WTC11 (cell line): ENCODE measurements around the gene UBE2H.
"Not testable (repeated sequence)": the region's sequence is repeated elsewhere in the genome, so short reads cannot be mapped to it uniquely, and the experiment has no call there.

Experiments
- ELF4 ChIP-seq: sonication (generic); formaldehyde crosslinking; IDR thresholded peaks from 2 replicates; pipeline ENCODE4 v1.8.1; 2022; ENCODE audit warnings: low read depth, mild to moderate bottlenecking, moderate library complexity, missing genetic modification reagents
- ESRRA ChIP-seq: sonication (generic); formaldehyde crosslinking; IDR thresholded peaks from 2 replicates; pipeline ENCODE4 v1.8.1; 2022; ENCODE audit warnings: mild to moderate bottlenecking, missing genetic modification reagents, borderline replicate concordance
- FOXP1 ChIP-seq: sonication (generic); formaldehyde crosslinking; IDR thresholded peaks from 2 replicates; pipeline ENCODE4 v1.8.0; 2022; ENCODE audit warnings: missing genetic modification reagents, mild to moderate bottlenecking, moderate library complexity, borderline replicate concordance
- RELA ChIP-seq: sonication (generic); formaldehyde crosslinking; IDR thresholded peaks from 2 replicates; pipeline ENCODE4 v1.8.1; 2022; ENCODE audit warnings: missing genetic modification reagents, mild to moderate bottlenecking, borderline replicate concordance
- SP1 ChIP-seq: sonication (generic); formaldehyde crosslinking; conservative IDR thresholded peaks from 2 replicates; pipeline ENCODE4 v1.8.1; 2022; ENCODE audit warnings: missing genetic modification reagents
- ZNF423 ChIP-seq: fragments of 250-450 bp; sonication (Bioruptor Pico); IDR thresholded peaks from 2 replicates; pipeline ENCODE4 v2.1.2; 2022; ENCODE audit warnings: mild to moderate bottlenecking, moderate library complexity
- TF ChIP-seq, protein P1 (sequence below): fragments of 200-600 bp; IDR thresholded peaks from 2 replicates; pipeline ENCODE4 v1.8.0; 2022; ENCODE audit warnings: antibody characterized with exemption
- TF ChIP-seq, protein P2 (sequence below): sonication (generic); formaldehyde crosslinking; IDR thresholded peaks from 2 replicates; pipeline ENCODE4 v1.8.1; 2023; ENCODE audit warnings: mild to moderate bottlenecking, missing genetic modification reagents, moderate library complexity
- TF ChIP-seq, protein P3 (sequence below): sonication (generic); formaldehyde crosslinking; IDR thresholded peaks from 2 replicates; pipeline ENCODE4 v1.8.1; 2022; ENCODE audit warnings: missing genetic modification reagents, borderline replicate concordance

DNA sequence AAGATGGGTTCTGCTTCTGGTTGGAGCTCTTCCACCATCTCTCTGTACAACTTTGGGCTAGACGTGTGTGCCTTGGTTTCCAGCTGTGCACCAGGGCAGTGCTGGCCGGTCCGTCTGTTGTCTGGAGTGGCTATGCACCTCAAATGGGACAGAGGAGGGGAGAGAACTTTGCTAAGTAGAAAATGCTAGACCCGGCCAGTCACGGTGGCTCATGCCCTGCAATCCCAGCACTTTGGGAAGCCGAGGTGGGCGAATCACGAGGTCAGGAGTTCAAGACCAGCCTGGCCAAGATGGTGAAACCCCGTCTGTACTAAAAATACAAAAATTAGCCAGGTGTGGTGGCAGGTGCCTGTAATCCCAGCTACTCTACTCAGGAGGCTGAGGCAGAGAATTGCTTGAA is 158.3 kb downstream of the UBE2H start:
- TF ChIP-seq, protein P1, sequence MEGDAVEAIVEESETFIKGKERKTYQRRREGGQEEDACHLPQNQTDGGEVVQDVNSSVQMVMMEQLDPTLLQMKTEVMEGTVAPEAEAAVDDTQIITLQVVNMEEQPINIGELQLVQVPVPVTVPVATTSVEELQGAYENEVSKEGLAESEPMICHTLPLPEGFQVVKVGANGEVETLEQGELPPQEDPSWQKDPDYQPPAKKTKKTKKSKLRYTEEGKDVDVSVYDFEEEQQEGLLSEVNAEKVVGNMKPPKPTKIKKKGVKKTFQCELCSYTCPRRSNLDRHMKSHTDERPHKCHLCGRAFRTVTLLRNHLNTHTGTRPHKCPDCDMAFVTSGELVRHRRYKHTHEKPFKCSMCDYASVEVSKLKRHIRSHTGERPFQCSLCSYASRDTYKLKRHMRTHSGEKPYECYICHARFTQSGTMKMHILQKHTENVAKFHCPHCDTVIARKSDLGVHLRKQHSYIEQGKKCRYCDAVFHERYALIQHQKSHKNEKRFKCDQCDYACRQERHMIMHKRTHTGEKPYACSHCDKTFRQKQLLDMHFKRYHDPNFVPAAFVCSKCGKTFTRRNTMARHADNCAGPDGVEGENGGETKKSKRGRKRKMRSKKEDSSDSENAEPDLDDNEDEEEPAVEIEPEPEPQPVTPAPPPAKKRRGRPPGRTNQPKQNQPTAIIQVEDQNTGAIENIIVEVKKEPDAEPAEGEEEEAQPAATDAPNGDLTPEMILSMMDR = not testable (repeated sequence)
- TF ChIP-seq ESRRA; ELF4 (CRISPR knock-in tag); FOXP1 (CRISPR knock-in tag); ZNF423 (CRISPR knock-in tag); SP1 (CRISPR knock-in tag); RELA (CRISPR knock-in tag): not testable (repeated sequence)
- TF ChIP-seq, protein P2, sequence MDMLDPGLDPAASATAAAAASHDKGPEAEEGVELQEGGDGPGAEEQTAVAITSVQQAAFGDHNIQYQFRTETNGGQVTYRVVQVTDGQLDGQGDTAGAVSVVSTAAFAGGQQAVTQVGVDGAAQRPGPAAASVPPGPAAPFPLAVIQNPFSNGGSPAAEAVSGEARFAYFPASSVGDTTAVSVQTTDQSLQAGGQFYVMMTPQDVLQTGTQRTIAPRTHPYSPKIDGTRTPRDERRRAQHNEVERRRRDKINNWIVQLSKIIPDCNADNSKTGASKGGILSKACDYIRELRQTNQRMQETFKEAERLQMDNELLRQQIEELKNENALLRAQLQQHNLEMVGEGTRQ = not testable (repeated sequence)
- TF ChIP-seq, protein P3, sequence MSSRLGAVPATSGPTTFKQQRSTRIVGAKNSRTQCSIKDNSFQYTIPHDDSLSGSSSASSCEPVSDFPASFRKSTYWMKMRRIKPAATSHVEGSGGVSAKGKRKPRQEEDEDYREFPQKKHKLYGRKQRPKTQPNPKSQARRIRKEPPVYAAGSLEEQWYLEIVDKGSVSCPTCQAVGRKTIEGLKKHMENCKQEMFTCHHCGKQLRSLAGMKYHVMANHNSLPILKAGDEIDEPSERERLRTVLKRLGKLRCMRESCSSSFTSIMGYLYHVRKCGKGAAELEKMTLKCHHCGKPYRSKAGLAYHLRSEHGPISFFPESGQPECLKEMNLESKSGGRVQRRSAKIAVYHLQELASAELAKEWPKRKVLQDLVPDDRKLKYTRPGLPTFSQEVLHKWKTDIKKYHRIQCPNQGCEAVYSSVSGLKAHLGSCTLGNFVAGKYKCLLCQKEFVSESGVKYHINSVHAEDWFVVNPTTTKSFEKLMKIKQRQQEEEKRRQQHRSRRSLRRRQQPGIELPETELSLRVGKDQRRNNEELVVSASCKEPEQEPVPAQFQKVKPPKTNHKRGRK (CRISPR knock-in tag) = not testable (repeated sequence)
